Fibroblast of pulmonary artery (primary cell): Measurements from ENCODE around the gene RGS3.

Experiments
- DNase-seq: peaks from one replicate; pipeline ENCODE4 v3.0.0-alpha.2; 2010; ENCODE audit warnings: low read depth
- H3K4me3 ChIP-seq: replicated peaks from 2 replicates; pipeline ENCODE4 v1.5.1; 2011; ENCODE audit warnings: low read depth, mild to moderate bottlenecking, control low read depth, low read length, moderate library complexity
- TF ChIP-seq, protein P1 (sequence below): IDR thresholded peaks from 2 replicates; pipeline ENCODE4 v1.5.1; 2011; ENCODE audit warnings: mild to moderate bottlenecking, control low read depth, low read length, inconsistent platforms; ENCODE audit errors: missing control alignments

Gene RGS3

DNA sequence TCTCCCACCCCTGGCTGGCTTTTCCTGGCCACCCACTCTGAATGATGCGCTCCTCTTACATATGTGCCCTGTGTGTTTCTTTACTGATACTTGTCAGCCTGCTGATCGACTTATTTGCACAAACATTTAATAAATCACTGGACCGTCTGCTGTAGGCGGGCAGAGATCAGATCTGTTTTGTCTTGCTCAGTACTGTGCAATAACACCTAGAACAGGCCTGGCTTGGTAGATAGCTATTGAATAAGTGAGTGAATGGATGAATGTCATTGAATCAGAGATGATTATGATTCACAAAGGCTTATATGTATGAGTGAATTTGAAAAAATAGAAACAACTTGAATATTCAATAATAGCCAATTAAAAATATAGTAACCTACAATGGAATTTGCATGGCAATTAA, 165.1 kb downstream of the RGS3 start:
- TF ChIP-seq, protein P1, sequence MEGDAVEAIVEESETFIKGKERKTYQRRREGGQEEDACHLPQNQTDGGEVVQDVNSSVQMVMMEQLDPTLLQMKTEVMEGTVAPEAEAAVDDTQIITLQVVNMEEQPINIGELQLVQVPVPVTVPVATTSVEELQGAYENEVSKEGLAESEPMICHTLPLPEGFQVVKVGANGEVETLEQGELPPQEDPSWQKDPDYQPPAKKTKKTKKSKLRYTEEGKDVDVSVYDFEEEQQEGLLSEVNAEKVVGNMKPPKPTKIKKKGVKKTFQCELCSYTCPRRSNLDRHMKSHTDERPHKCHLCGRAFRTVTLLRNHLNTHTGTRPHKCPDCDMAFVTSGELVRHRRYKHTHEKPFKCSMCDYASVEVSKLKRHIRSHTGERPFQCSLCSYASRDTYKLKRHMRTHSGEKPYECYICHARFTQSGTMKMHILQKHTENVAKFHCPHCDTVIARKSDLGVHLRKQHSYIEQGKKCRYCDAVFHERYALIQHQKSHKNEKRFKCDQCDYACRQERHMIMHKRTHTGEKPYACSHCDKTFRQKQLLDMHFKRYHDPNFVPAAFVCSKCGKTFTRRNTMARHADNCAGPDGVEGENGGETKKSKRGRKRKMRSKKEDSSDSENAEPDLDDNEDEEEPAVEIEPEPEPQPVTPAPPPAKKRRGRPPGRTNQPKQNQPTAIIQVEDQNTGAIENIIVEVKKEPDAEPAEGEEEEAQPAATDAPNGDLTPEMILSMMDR: no peak
- no peak overlapping the region for H3K4me3 ChIP-seq
- no peak for DNase-seq

DNA sequence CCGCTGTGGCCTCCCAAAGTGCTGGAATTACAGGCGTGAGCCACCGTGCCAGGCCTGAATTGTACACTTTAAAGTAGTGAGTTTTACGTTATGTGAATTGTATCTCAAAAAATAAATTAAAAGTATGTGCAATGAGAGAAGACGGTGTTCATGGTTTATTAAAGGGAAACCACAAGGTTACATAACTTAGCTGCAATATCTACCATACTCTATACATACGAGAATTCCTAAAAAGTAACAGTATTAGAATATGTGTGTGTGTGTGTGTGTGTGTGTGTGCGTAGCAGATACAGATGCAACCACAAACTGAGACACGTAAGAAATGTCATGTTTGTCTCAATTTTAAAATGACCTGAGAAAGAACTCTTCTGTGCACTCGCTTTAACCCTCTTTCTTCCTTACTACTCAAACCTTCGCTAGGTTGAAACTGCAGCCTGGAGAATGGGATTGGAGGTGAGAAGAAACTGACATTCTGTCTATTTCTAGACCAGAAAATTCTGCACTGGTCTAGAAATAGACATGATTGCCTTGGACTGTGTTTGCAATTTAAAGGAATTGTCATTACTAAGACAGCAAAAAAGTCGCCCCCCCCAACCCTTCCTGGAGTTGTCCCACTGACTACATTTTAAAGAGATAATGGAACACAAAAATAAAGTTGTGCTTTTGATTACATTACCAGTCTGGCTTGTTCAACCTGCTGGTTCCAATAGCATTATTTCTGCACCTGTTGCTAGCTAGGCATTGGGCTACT, 167.0 kb downstream of the RGS3 start:
- DNase-seq: no peak

DNA sequence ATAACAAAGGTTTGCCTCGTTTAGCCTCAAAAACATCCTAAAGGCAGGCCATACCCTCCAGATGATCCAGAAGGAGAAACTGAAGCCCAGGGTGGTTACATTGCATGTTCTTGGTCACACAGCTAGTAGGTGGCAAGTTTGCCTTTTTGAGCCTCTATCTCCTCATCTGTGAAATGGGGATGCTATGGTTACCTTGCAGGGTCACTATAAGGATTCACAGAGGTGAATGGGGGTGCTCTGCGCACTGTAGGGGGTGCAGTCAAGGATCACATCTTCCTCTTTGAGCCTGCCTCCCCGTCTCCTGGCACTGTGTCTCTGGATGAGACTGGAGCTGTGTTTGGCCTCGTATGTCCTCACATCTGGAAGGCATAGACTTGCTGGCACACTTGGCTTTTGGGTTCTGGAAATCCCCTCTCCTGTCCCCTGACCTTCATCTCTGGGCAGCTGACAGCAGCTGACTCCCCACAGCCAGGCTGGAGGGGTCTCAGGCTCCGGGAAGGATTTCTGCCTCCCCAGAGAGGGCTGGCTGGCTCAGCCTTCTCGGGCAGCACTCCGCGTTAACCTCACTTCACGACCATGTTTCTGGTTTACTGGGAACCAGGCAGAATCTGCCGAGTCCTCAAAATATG, 167.7 kb downstream of the RGS3 start:
- DNase-seq: no peak
- H3K4me3 ChIP-seq: no peak overlapping the region
- TF ChIP-seq, protein P1: no peak

More for the DNA sequence above, 167.0 kb downstream of the RGS3 start:
- TF ChIP-seq, protein P1: no peak
- no peak overlapping the region for H3K4me3 ChIP-seq

DNA sequence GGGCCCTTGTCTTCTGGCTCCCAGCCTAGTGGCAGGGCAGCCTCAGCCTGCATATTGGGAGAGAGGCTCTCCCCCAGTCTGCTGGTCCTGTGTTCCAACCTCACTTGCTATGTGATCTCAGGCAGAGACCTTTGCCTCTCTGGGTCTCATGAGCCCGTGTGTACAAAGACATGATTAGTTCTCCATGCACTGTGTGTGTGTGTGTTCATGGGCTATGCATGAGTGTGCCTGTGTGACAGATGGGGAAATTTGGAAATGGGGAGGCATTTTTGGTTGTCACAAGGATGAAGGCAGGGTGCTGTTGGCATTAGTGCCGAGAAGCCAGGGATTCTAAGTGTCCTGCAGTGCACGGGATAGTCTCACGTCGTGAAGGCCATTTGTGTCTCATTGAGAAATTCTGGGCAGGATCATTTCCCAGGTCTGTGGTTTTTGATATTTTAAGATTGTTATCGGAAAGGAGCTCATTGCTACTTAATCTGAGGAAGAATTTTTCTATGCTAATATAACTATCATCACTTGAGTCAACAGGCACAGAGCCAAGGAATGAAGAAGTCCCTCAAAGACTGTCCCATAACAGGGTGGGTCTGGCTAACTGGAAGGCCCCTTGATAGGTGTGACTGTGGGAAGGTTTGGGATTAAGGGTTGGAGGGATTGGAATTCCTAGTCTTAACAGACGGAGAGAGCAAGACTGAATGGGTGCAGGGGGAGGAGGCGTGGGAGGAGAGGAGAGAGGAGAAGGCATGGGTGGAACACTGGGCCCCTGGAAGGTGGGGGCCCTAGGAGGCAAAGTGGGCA, 168.5 kb downstream of the RGS3 start:
- TF ChIP-seq, protein P1: no peak
- no peak for DNase-seq
- no peak overlapping the region for H3K4me3 ChIP-seq

DNA sequence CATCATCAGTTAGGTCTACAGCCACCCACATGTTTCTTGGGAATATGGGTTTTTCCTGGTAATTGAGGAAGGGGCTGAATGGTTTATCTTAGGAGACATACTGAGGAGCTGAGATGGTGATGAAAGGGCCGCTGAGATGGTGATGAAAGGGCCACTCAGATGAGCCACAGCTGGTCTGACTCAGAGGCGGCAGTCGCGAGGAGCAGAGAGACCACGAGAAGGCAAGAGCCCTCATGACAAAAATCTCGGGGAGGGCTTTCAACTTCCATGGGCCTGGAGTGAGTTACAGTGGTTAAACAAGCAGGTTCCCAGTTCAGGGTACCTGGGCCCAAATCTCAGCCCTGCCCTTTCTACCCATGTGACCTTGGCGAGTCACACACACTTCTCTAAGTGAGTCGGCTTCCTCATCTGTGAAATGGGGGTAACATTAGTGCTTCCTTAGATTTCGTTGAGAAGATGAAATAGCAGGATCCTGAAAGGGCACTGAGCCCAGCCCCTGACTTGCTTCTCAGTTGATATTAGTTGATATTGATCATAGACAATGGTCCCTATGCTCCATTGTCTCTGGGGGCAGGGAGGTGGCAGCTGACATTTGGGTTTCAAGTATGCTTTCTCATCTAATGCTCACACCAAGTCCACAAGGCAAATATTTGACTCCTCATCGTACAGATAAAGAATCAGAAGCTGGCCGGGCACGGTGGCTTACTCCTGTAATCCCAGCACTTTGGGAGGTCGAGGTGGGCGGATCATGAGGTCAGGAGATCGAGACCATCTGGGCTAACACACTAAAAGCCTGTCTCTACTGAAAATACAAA, 169.5 kb downstream of the RGS3 start:
- TF ChIP-seq, protein P1: no peak
- no peak overlapping the region for H3K4me3 ChIP-seq
- peak; percentile 36 for DNase-seq

DNA sequence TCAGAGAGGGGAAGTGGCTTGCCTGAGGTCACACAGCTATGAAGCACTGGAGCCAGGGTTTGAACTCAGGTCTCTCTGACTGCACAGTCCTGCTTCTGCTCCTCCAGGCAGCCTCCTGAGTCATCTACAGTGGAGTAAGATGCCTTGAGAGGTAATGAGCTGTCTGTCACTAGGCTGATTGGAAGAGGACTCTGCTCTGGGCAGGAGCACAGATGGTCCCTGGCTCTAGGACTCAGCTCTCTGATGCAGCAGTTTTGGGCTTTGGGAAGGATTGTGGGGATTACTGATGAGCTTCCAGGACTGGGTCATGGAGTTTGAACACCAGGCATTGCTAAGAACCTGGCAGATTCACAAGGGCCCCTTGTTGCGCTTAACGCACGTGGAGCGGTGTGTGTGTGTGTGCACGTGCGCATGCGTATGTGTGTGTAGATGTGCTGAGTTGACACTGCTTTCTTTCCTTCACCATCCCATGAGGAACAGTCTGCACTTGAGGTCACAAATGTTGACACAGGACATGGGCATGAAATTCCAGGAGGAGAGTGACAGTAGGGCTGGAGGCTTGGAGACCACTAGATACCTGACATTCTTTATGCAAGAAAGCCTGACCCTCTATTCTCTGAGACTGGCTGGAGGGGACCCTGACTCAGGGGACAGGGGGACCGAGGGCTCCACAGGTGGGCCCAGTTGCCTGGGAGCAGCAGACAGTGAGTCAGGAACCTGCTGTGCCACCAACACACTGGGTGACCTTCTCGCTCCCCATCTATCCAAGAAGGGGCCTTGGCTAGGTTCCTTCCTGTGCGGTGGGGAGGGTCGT, 170.5 kb downstream of the RGS3 start:
- H3K4me3 ChIP-seq: no peak overlapping the region
- DNase-seq: no peak
- TF ChIP-seq, protein P1: no peak
